ENCODE results near the gene BACE2.

DNA sequence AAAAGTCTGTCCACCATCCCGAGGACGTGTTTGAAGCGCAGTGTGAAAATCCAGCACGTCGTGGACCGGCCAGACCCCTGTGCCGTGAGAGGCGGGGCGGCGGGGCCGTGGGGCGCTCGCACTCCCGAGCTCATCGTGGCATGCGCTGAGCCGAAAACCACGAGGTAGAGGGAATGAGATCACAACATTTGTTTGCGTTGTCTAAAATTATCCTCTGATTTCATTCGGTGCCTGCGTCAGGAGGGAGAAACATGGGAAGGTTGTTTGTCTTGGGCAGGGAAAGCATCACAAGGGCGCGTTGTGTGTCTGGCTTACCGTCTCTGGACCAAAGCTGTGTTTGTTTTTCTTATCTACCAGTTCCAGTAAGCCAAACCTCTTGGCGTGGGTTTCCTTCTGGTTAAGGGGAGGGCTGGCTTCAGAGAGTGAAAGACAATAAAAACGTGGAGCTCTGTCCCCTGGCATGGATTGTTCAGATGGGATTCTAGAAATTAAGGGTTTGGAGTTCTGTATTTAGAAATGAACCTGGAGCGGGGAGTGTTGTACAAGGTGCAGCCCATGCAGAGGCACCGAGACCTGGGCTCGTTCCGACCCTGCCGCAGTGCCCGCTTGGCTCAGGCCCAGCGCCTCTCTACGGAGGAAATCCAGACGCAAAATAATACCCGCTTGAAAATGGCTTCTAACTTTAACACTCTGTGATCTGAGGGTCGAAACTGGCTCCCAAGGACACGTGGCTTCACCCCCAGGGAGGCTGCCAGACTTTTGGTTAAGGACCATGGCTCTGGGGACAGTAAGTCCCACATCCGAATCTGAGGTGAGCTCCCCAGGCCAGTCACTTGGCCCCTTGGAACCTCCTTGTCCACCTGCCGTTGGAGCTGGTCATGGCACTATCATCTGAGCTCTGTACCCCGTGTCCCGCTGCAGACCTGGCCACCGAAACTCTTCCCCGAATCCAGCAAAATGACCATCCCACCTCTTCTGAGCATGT, 79.9 kb downstream of the BACE2 start:
- TF ChIP-seq, protein P1, sequence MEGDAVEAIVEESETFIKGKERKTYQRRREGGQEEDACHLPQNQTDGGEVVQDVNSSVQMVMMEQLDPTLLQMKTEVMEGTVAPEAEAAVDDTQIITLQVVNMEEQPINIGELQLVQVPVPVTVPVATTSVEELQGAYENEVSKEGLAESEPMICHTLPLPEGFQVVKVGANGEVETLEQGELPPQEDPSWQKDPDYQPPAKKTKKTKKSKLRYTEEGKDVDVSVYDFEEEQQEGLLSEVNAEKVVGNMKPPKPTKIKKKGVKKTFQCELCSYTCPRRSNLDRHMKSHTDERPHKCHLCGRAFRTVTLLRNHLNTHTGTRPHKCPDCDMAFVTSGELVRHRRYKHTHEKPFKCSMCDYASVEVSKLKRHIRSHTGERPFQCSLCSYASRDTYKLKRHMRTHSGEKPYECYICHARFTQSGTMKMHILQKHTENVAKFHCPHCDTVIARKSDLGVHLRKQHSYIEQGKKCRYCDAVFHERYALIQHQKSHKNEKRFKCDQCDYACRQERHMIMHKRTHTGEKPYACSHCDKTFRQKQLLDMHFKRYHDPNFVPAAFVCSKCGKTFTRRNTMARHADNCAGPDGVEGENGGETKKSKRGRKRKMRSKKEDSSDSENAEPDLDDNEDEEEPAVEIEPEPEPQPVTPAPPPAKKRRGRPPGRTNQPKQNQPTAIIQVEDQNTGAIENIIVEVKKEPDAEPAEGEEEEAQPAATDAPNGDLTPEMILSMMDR (IDR thresholded peaks at IDR 0.05; ENCODE audit: insufficient read depth, low read length) = no peak
- no peak for TF ChIP-seq POLR2AphosphoS5 (IDR thresholded peaks at IDR 0.05; ENCODE audit: low read depth)
- TF ChIP-seq, protein P2, sequence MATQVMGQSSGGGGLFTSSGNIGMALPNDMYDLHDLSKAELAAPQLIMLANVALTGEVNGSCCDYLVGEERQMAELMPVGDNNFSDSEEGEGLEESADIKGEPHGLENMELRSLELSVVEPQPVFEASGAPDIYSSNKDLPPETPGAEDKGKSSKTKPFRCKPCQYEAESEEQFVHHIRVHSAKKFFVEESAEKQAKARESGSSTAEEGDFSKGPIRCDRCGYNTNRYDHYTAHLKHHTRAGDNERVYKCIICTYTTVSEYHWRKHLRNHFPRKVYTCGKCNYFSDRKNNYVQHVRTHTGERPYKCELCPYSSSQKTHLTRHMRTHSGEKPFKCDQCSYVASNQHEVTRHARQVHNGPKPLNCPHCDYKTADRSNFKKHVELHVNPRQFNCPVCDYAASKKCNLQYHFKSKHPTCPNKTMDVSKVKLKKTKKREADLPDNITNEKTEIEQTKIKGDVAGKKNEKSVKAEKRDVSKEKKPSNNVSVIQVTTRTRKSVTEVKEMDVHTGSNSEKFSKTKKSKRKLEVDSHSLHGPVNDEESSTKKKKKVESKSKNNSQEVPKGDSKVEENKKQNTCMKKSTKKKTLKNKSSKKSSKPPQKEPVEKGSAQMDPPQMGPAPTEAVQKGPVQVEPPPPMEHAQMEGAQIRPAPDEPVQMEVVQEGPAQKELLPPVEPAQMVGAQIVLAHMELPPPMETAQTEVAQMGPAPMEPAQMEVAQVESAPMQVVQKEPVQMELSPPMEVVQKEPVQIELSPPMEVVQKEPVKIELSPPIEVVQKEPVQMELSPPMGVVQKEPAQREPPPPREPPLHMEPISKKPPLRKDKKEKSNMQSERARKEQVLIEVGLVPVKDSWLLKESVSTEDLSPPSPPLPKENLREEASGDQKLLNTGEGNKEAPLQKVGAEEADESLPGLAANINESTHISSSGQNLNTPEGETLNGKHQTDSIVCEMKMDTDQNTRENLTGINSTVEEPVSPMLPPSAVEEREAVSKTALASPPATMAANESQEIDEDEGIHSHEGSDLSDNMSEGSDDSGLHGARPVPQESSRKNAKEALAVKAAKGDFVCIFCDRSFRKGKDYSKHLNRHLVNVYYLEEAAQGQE (IDR thresholded peaks at IDR 0.05; ENCODE audit: insufficient replicate concordance, low read depth) = no peak
- no peak for TF ChIP-seq SPI1 (IDR thresholded peaks at IDR 0.05; ENCODE audit: borderline replicate concordance, low read depth)
